HG02571 (cell line): Measurements from ENCODE around the gene PSMC6.
"Not testable (repeated sequence)": the region's sequence is repeated elsewhere in the genome, so short reads cannot be mapped to it uniquely, and the experiment has no call there.

Source experiments
- ATAC-seq: cut with Tn5 transposase; IDR thresholded peaks from one replicate; pipeline ENCODE4 v1.9.1; 2021; ENCODE audit warnings: mild to moderate bottlenecking, moderate library complexity; ENCODE audit not compliant: unreplicated experiment

Gene PSMC6

GRCh38 chr14:52716155-52716554 is 9.2 kb downstream of the PSMC6 start:
- no peak for ATAC-seq

- ATAC-seq: no peak
These were observed 16.7 kb downstream of the PSMC6 start for GRCh38 chr14:52723514-52724359.

GRCh38 chr14:52724360-52724644 is 17.3 kb downstream of the PSMC6 start:
- ATAC-seq: no peak

GRCh38 chr14:52727509-52727908 is 20.5 kb downstream of the PSMC6 start:
- ATAC-seq: not testable (repeated sequence)

GRCh38 chr14:52729035-52729434 is 22.0 kb downstream of the PSMC6 start:
- not testable (repeated sequence) for ATAC-seq

- no peak for ATAC-seq
These were observed 22.6 kb downstream of the PSMC6 start for GRCh38 chr14:52729585-52729924.

- peak; percentile 93 for ATAC-seq
These were observed 23.1 kb downstream of the PSMC6 start, which contains the start of gene STYX for GRCh38 chr14:52729925-52730708. TSS of gene STYX (plus strand) at chr14:52730166. CDS start at chr14:52730475, 309 bp downstream.

- ATAC-seq: no peak
These were observed 23.7 kb downstream of the PSMC6 start for GRCh38 chr14:52730709-52731111.

GRCh38 chr14:52733824-52734223 is 26.8 kb downstream of the PSMC6 start:
- ATAC-seq: no peak

- no peak for ATAC-seq
These were observed 29.0 kb downstream of the PSMC6 start for GRCh38 chr14:52735921-52736489.

GRCh38 chr14:52738409-52738808 is 31.4 kb downstream of the PSMC6 start:
- ATAC-seq: no peak

- no peak for ATAC-seq
These were observed 33.8 kb downstream of the PSMC6 start for GRCh38 chr14:52740751-52741150.

- ATAC-seq: no peak
These were observed 34.9 kb downstream of the PSMC6 start for GRCh38 chr14:52741865-52742264.

GRCh38 chr14:52748647-52749292 is 41.8 kb downstream of the PSMC6 start:
- ATAC-seq: no peak

GRCh38 chr14:52755607-52756316 is 48.8 kb downstream of the PSMC6 start:
- no peak for ATAC-seq

GRCh38 chr14:52759145-52759544 is 52.1 kb downstream of the PSMC6 start:
- ATAC-seq: no peak

GRCh38 chr14:52762923-52763322 is 55.9 kb downstream of the PSMC6 start:
- not testable (repeated sequence) for ATAC-seq

- ATAC-seq: no peak
These were observed 60.2 kb downstream of the PSMC6 start for GRCh38 chr14:52767058-52767833.

GRCh38 chr14:52769887-52770286 is 62.9 kb downstream of the PSMC6 start:
- no peak for ATAC-seq

- no peak for ATAC-seq
These were observed 69.8 kb downstream of the PSMC6 start for GRCh38 chr14:52776816-52777215.
